ENCODE data around the gene OVCH1. TPM values are rescaled to one million over a fixed set of nuclear protein-coding genes. Genes with fewer than 3 reads are reported as not detected.

Gene OVCH1
- total and polyA plus RNA-seq, 10 of the 15 experiments (the other 5 are each of a cell fraction or from before 2014, with no cell fraction given), result 0.15 TPM; not detected in 9

DNA sequence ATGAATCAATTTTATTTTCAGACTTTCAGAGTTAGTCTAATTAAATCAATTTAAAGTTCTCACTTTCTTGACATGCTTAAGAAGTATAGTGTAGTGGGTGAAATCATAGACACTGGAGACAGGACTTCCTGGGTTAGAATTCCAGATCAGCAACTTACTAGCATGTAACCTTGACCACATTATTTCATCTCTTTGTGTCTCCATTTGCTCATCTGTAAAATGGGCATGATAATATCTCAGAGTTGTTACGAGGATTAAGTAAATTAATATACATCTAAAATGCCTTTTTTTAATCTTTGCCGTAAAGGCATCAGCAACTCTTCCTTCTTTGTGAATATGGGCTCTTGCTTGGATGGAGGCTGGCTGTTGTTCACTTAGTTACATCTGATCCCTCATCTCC is 115.2 kb downstream of the OVCH1 start:
- no peak overlapping the region for H3K9ac ChIP-seq (ENCODE audit: control insufficient read depth, insufficient read depth, low read length)
- no peak overlapping the region for H3K27ac ChIP-seq (ENCODE audit: control insufficient read depth, insufficient read depth)
- H3K4me1 ChIP-seq (ENCODE audit: control insufficient read depth, insufficient read depth, low read length), result no peaks in the 10 kb centered on the region
- H3K79me2 ChIP-seq (ENCODE audit: control insufficient read depth, insufficient read depth, low read length), result peaks cover 31% of the 10 kb centered on the region
- H4K20me1 ChIP-seq (ENCODE audit: control insufficient read depth, insufficient read depth), result no peaks in the 10 kb centered on the region
- in situ Hi-C loops (cut with MboI), result no loop called here
- H3K4me2 ChIP-seq (ENCODE audit: control insufficient read depth, insufficient read depth), result no peak overlapping the region
- 0 out of 4 replicates have a peak, but pooled peaks cover 0 to 3% of the 10 kb centered on the region in 2 experiments for H3K36me3 ChIP-seq (ENCODE audit: control insufficient read depth in 2 of 2, insufficient read depth in 2 of 2, low read length in 1 of 2)
- ATAC-seq (no peak), DNase-seq (ENCODE audit: low read depth, low spot score) (no peak), FAIRE-seq (no peak)
- H3K27me3 ChIP-seq (replicated peaks in 1 of 2; ENCODE audit: control insufficient read depth in 2 of 2, insufficient read depth in 2 of 2, low read length in 1 of 2), result no peaks in the 10 kb centered on the region
- 64% methylated on average over 2 of the region's 2 CpGs for WGBS (ENCODE audit: insufficient coverage, insufficient replicate concordance, low lambda C conversion rate, missing lambda C conversion rate)
- no peak overlapping the region for H3K4me3 ChIP-seq
- ChIA-PET SMC1A (ENCODE audit: uncharacterized antibody, unreplicated experiment) (no interaction called here), POLR2A (no interaction called here), RAD21 (ENCODE audit: unreplicated experiment) (no interaction called here), CTCF (no interaction called here)
- no peaks in the 10 kb centered on the region; the same call in 2 of the 3 replicates for H3K9me3 ChIP-seq (replicated peaks; ENCODE audit: control insufficient read depth, insufficient read depth, low read length)
- no TSS peak for BruUV-seq (replicated peaks)
- intact Hi-C loops (cut with micrococcal nuclease; ENCODE audit: unreplicated experiment), result no loop called here
- H2AFZ ChIP-seq (ENCODE audit: control insufficient read depth, low read depth, low read length), result no peak overlapping the region
- TF ChIP-seq, protein P1, sequence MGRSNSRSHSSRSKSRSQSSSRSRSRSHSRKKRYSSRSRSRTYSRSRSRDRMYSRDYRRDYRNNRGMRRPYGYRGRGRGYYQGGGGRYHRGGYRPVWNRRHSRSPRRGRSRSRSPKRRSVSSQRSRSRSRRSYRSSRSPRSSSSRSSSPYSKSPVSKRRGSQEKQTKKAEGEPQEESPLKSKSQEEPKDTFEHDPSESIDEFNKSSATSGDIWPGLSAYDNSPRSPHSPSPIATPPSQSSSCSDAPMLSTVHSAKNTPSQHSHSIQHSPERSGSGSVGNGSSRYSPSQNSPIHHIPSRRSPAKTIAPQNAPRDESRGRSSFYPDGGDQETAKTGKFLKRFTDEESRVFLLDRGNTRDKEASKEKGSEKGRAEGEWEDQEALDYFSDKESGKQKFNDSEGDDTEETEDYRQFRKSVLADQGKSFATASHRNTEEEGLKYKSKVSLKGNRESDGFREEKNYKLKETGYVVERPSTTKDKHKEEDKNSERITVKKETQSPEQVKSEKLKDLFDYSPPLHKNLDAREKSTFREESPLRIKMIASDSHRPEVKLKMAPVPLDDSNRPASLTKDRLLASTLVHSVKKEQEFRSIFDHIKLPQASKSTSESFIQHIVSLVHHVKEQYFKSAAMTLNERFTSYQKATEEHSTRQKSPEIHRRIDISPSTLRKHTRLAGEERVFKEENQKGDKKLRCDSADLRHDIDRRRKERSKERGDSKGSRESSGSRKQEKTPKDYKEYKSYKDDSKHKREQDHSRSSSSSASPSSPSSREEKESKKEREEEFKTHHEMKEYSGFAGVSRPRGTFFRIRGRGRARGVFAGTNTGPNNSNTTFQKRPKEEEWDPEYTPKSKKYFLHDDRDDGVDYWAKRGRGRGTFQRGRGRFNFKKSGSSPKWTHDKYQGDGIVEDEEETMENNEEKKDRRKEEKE (IDR thresholded peaks at IDR 0.05), result no peak
- no peak for TF ChIP-seq IKZF2 (IDR thresholded peaks at IDR 0.05)
- no peak for TF ChIP-seq NBN (IDR thresholded peaks at IDR 0.05)
- no peak for TF ChIP-seq MYB (IDR thresholded peaks at IDR 0.05; ENCODE audit: borderline replicate concordance, low read depth, low read length)
- TF ChIP-seq ZNF622 (IDR thresholded peaks at IDR 0.05), result no peak
- TF ChIP-seq MTA3 (IDR thresholded peaks at IDR 0.05; ENCODE audit: borderline replicate concordance, low read length), result no peak
- TF ChIP-seq, protein P2, sequence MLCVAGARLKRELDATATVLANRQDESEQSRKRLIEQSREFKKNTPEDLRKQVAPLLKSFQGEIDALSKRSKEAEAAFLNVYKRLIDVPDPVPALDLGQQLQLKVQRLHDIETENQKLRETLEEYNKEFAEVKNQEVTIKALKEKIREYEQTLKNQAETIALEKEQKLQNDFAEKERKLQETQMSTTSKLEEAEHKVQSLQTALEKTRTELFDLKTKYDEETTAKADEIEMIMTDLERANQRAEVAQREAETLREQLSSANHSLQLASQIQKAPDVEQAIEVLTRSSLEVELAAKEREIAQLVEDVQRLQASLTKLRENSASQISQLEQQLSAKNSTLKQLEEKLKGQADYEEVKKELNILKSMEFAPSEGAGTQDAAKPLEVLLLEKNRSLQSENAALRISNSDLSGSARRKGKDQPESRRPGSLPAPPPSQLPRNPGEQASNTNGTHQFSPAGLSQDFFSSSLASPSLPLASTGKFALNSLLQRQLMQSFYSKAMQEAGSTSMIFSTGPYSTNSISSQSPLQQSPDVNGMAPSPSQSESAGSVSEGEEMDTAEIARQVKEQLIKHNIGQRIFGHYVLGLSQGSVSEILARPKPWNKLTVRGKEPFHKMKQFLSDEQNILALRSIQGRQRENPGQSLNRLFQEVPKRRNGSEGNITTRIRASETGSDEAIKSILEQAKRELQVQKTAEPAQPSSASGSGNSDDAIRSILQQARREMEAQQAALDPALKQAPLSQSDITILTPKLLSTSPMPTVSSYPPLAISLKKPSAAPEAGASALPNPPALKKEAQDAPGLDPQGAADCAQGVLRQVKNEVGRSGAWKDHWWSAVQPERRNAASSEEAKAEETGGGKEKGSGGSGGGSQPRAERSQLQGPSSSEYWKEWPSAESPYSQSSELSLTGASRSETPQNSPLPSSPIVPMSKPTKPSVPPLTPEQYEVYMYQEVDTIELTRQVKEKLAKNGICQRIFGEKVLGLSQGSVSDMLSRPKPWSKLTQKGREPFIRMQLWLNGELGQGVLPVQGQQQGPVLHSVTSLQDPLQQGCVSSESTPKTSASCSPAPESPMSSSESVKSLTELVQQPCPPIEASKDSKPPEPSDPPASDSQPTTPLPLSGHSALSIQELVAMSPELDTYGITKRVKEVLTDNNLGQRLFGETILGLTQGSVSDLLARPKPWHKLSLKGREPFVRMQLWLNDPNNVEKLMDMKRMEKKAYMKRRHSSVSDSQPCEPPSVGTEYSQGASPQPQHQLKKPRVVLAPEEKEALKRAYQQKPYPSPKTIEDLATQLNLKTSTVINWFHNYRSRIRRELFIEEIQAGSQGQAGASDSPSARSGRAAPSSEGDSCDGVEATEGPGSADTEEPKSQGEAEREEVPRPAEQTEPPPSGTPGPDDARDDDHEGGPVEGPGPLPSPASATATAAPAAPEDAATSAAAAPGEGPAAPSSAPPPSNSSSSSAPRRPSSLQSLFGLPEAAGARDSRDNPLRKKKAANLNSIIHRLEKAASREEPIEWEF (IDR thresholded peaks at IDR 0.05; ENCODE audit: insufficient replicate concordance, low read depth, low read length), result no peak
- TF ChIP-seq SMAD1 (IDR thresholded peaks at IDR 0.05; ENCODE audit: low read depth, partially characterized antibody), result no peak
- no peak for TF ChIP-seq FOXK2 (IDR thresholded peaks at IDR 0.05)
- no peak for TF ChIP-seq ATF7 (IDR thresholded peaks at IDR 0.05; ENCODE audit: low read depth)
- TF ChIP-seq TAF1 (IDR thresholded peaks at IDR 0.05; ENCODE audit: borderline replicate concordance, low read depth, low read length), result no peak
- no peak for TF ChIP-seq MEF2B (IDR thresholded peaks at IDR 0.05; ENCODE audit: partially characterized antibody, poor library complexity, severe bottlenecking)
- TF ChIP-seq, protein P3, sequence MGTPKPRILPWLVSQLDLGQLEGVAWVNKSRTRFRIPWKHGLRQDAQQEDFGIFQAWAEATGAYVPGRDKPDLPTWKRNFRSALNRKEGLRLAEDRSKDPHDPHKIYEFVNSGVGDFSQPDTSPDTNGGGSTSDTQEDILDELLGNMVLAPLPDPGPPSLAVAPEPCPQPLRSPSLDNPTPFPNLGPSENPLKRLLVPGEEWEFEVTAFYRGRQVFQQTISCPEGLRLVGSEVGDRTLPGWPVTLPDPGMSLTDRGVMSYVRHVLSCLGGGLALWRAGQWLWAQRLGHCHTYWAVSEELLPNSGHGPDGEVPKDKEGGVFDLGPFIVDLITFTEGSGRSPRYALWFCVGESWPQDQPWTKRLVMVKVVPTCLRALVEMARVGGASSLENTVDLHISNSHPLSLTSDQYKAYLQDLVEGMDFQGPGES (IDR thresholded peaks at IDR 0.05), result no peak
- no peak for TF ChIP-seq GATAD2B (conservative IDR thresholded peaks at IDR 0.05; ENCODE audit: low read depth)
- no peak for TF ChIP-seq RUNX3 (IDR thresholded peaks at IDR 0.05; ENCODE audit: low read length)
- TF ChIP-seq, protein P4, sequence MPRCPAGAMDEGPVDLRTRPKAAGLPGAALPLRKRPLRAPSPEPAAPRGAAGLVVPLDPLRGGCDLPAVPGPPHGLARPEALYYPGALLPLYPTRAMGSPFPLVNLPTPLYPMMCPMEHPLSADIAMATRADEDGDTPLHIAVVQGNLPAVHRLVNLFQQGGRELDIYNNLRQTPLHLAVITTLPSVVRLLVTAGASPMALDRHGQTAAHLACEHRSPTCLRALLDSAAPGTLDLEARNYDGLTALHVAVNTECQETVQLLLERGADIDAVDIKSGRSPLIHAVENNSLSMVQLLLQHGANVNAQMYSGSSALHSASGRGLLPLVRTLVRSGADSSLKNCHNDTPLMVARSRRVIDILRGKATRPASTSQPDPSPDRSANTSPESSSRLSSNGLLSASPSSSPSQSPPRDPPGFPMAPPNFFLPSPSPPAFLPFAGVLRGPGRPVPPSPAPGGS (IDR thresholded peaks at IDR 0.05; ENCODE audit: borderline replicate concordance, insufficient read depth, low read depth, low read length, poor library complexity, severe bottlenecking), result no peak

All from GM12878 (cell line).